ENCODE data around the gene CD276. TPM values are rescaled to one million over a fixed set of nuclear protein-coding genes. Genes with fewer than 3 reads are reported as not detected.

CD276 gene
- total RNA-seq, 4 donors from 2014 or later, result 64.2 to 100 (median 74.2) TPM

- Histone ChIP-seq H3K4me3 (no peak overlapping the region), H3K4me1 (peaks cover 12% of the 10 kb centered on the region), H3K27me3 (no peaks in the 10 kb centered on the region), H3K27ac (no peak overlapping the region), H3K36me3 (no peaks in the 10 kb centered on the region), H3K9me3 (no peaks in the 10 kb centered on the region)
- no peak for TF ChIP-seq CTCF (IDR thresholded peaks at IDR 0.05)
- WGBS, result 91% methylated on average over 6 of the region's 6 CpGs
- no peak for DNase-seq (ENCODE audit: low spot score in 2 of 2)
These were observed 4.2 kb upstream of the CD276 start for GRCh38 chr15:73679964-73680363.

GRCh38 chr15:73680549-73680948, 3.6 kb upstream of the CD276 start:
- Histone ChIP-seq H3K4me3 (no peak overlapping the region), H3K27ac (no peak overlapping the region), H3K9me3 (no peaks in the 10 kb centered on the region), H3K27me3 (no peaks in the 10 kb centered on the region), H3K4me1 (peaks cover 18% of the 10 kb centered on the region), H3K36me3 (no peaks in the 10 kb centered on the region)
- DNase-seq (ENCODE audit: low spot score in 2 of 2), result no peak
- TF ChIP-seq POLR2A (IDR thresholded peaks at IDR 0.05) (no peak), EP300 (IDR thresholded peaks at IDR 0.05) (no peak), POLR2AphosphoS5 (IDR thresholded peaks at IDR 0.05) (no peak), CTCF (IDR thresholded peaks at IDR 0.05) (no peak)
- WGBS, result 100% methylated on average over 2 of the region's 2 CpGs

GRCh38 chr15:73681063-73681462, 3.1 kb upstream of the CD276 start:
- WGBS, result 70% methylated on average over 3 of the region's 3 CpGs
- H3K27ac ChIP-seq, result no peak overlapping the region
- peaks cover 23% of the 10 kb centered on the region for H3K4me1 ChIP-seq
- no peaks in the 10 kb centered on the region for H3K36me3 ChIP-seq
- no peaks in the 10 kb centered on the region for H3K27me3 ChIP-seq
- no peak for DNase-seq (ENCODE audit: low spot score in 2 of 2)
- H3K4me3 ChIP-seq, result no peak overlapping the region
- TF ChIP-seq EP300 (IDR thresholded peaks at IDR 0.05) (no peak), CTCF (IDR thresholded peaks at IDR 0.05) (no peak), POLR2A (IDR thresholded peaks at IDR 0.05) (no peak), POLR2AphosphoS5 (IDR thresholded peaks at IDR 0.05) (no peak)
- no peaks in the 10 kb centered on the region for H3K9me3 ChIP-seq

DNA sequence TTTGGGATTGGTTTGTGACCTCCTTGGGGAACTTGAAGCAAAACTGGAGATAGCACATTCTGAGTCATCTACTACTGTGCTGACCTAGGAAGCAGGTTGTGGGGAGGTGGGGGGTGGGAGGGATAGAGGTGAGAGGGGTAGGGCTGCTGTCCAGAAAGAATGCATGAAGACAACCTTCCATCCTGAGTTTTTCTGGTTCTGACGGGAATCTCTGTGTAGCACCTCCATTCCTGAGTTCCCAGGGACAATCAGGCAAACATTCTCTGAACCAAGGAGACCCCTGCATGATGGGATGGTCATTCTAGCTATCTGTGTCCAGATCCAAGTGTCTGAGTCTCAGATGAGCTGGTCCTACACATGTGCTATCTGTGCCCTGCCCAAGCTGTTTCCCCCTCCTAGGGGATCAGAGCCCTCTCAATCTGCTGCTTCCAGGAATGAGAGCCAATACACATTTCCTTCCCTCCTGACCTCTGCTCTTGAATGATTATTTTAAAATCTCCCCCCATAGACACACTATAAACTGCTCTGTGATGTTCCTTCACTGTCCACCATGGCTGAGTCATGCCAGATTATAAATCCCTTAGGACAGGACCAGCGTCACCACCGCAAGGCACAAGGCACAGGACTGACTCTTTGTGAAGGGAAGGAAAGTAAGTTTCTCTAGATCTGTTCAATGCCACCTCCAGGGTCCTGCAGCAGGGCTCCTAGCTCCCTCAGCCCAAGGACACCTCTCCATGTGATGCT, 2.2 kb upstream of the CD276 start:
- Histone ChIP-seq H3K27ac (no peak overlapping the region), H3K4me1 (peaks cover 32% of the 10 kb centered on the region), H3K27me3 (no peaks in the 10 kb centered on the region), H3K36me3 (no peaks in the 10 kb centered on the region), H3K4me3 (no peak overlapping the region), H3K9me3 (no peaks in the 10 kb centered on the region)
- no peak for DNase-seq (ENCODE audit: low spot score in 2 of 2)
- WGBS, result 64% methylated on average over 3 of the region's 3 CpGs
- TF ChIP-seq CTCF (IDR thresholded peaks at IDR 0.05) (no peak), EP300 (IDR thresholded peaks at IDR 0.05) (no peak), POLR2A (IDR thresholded peaks at IDR 0.05) (no peak), POLR2AphosphoS5 (IDR thresholded peaks at IDR 0.05) (no peak)

GRCh38 chr15:73682600-73683090, 1.5 kb upstream of the CD276 start:
- H3K9me3 ChIP-seq, result no peaks in the 10 kb centered on the region
- H3K36me3 ChIP-seq, result no peaks in the 10 kb centered on the region
- peaks cover 39% of the 10 kb centered on the region for H3K4me1 ChIP-seq
- no peak overlapping the region for H3K4me3 ChIP-seq
- H3K27ac ChIP-seq, result no peak overlapping the region
- DNase-seq (ENCODE audit: low spot score in 2 of 2), result no peak
- 80% methylated on average over 14 of the region's 14 CpGs for WGBS
- no peak for TF ChIP-seq EP300 (IDR thresholded peaks at IDR 0.05)
- TF ChIP-seq POLR2AphosphoS5 (IDR thresholded peaks at IDR 0.05), result no peak
- no peak for TF ChIP-seq POLR2A (IDR thresholded peaks at IDR 0.05)
- no peak for TF ChIP-seq CTCF (IDR thresholded peaks at IDR 0.05)
- H3K27me3 ChIP-seq, result no peaks in the 10 kb centered on the region

Measured in suprapubic skin (tissue), 4 donors.